Hypothalamus (tissue), 51 donors: ENCODE measurements around the gene RCAN2.
"Not testable (repeated sequence)": the region's sequence is repeated elsewhere in the genome, so short reads cannot be mapped to it uniquely, and the experiment has no call there.

Source experiments
- DNase-seq, 51 donors: peaks; one replicate each; lab custom pipeline; 2025; lab: John Stamatoyannopoulos, UW

The RCAN2 gene

DNA sequence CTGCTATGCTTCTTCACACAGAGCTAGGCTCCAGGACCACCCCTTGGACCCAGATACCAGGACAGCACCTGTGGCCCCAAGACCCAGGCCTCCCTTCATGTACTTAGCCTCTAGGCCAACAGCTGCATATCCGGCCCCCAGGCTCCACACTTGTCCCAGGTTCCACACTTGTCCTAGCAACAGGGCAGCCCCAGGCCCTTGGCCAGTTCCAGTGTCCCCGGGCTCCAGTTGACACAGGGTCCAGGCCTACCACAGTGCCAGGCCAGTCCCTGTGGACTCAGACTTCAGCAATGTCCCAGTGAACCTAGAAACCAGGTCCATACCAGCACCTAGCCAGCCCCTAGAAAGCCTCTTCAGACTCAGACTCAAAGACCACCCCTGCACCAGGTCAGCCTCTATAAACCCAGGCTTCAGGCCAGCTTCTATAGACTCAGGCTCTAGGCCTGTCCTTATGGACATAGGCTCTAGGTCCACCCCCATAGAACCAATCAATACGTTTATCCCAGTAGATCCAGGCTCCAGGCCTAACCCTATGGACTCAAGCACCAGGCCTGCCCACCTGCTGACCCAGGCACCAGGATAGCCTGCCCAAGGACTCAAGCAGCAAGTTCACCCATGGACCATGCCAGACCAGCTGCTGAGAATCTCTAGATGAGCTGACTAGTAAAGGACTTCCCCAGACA is 46.3 kb downstream of the RCAN2 start:
- DNase-seq: no peak

DNA sequence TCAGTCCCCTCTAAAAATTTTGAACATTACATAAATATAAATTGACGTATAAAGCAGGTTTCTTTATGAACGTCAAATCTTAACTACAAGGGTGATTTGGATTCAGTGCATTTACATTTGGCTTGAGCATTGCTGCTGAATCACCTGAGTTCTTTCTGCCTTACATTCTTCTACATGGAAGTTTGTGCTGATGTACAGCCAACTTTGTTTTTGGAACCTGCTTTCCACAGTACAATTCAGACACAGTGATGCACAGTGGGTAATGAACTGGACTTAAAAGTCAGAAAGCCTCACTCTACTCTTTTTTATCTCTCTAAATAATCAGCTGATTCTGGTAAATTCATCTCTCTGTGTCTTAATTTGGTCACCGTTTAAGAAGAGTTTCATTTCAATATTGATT is 47.6 kb downstream of the RCAN2 start:
- no peak for DNase-seq

DNA sequence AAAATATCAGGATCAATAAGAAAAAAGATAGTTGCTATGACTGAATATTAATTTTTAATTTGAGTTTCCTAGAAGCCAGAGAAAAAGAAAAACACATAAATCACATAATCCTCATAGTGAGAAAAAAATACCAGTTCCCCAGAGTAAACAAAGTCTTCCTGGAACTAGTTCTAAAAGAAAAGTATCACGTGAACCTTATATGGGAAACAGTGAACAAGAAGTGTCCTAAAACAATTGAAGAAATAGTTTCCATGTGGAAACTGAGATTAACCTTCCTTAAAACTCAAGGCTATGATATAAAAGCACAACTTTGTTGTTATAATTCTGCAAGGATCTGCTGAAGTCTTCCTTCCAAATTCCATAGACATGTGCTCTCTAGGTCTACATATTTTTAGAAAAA is 50.6 kb downstream of the RCAN2 start:
- DNase-seq: no peak

DNA sequence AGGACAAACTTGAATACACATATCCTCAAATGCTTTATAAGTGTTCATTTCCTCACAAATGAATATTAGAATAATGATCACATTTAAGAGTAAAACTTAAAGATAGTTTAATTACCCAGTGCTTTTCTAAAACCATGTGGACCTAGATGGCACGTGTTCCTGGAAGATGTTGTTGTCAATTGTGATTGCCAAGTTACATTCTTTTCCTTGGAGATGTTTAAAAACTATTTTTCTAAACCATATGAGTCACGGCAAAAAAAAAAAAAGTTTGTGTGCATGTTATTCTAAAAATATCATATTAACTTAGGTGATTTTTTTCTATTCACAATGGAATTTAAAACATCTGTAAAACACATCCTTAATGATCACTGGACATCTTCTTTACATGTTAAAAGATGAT is 51.1 kb downstream of the RCAN2 start:
- no peak for DNase-seq

DNA sequence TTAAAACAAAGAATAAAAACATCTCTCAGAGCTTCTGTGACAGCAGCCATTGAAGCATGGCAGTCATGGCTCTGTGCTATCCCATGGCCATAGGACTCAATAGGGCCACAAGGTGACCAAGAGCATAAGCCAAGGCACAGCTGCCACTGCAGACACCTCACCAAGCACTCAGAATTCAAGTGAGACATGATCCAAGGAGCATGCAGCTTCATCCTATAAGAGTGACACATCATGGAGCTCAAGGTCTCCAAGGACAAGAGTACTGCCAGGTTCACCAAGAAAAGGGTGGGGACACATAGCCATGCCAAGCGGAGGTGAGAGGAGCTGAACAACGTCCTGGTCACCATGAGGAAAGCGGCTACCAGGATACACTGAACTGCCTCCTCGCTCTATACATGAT is 53.0 kb downstream of the RCAN2 start:
- no peak for DNase-seq

DNA sequence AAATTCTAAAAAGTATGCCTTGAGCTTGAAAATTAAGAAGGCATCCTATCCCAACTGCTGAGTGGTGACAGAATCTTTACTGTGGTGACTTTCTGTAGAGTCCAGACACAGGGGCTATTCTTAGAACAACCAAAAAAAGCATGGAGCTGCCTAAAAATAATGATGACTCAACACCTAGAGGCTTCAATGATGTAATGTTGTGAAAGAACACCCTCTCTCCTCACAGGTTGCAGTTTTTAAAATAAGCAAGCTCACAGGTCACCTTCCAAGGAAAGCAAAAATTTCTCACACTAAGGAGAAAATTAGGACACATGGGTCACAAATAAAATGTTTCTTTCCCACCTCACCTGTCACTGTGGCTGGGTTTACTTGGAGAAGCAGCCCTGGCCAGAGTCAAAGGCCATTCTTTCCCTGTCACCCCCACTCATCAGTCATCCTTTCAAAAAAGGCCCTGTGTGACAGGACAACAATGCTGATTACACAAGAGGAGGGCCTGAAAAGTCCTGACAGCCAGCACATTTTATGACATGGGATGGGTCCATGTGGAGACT is 53.5 kb downstream of the RCAN2 start:
- no peak for DNase-seq

DNA sequence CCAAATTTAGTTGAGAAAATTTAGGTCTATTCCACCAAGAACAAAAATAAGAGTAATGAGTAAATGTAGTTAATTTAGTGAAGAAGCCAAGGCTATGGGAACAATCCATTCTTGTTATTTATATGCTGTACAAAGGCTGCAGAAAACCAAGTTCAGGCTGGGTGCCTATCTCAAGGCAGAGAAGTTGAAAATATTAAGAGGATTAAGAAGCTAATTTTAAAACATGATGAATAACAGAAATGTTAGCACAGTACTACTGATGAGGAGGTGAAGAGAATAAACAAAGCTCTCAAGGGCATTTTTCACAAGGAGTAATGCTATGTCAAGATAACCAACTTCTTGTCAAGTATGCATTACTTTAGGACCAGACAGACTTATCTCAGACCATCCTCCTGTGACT is 68.6 kb downstream of the RCAN2 start:
- DNase-seq: no peak

DNA sequence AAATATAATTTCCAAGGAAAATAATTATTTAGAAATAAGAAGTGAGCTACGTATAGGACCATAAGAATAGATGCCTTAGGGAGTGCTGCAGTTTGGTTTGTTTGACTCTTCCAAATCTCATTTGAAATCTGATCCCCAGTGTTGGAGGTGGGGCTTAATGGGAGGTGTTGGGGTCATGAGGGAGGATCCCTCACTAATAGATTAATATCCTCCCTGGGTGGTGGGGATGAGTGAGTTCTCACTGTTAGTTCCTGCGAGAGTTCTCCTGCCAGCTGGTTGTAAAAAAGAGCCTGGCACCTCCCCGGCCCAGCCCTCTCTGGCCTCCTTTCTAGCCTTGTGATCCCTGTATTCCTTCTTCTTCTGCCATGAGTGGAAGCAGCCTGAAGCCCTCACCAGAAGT is 69.3 kb downstream of the RCAN2 start:
- no peak for DNase-seq

DNA sequence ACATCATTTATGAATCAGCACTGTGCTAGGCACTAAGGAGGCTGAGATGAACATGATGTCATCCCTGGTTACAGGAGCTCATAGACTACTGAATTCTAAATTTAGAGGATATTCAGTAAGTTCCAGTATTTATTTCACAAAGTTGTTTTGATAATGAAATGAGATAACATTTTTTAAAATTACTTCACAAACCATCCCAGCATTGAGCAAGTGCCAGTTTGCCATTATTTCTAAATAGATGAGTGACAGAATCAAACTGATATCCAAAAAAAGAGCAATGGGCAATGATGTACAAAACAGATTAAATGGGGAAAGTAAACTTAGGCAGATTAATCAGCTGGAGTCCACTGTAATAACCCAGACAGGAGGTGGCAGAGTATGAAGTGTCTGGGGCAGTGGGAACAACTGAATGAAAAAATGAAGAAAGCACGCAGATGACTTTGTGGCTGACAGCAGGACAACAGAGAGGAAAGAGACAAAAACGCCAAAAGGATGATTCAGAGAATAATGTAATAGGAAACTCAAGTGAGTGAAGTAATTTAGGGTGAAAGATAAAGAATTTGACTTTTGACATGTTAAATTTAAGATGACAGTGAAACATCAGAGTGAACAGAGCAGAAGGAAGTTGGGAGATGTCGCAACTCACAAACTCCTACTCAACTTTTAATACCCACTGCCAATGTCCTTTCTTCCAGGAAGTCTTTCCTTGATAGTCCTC is 70.2 kb downstream of the RCAN2 start:
- no peak for DNase-seq

DNA sequence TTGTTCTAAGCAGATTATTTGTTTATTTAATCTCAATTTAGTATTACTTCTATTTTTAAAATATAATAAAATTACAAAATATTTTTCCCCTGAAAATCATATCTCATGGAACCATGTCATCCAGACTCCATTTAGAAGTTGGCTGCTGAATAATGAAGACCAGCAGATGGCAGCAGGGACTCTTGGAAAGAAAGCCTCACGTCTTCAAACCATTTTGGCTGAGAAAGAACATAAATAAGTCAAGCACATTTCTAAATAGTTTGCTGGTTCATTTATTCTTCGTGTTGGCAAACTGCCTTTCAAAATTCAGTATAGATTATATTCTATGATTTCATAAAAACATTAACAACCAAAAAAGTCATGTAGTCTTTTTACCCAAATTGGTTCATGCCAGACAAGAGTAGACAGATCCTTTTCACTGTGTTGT is 71.7 kb downstream of the RCAN2 start:
- DNase-seq: peak in 32 of 51 donors; percentile 1 to 77 (median 34)

DNA sequence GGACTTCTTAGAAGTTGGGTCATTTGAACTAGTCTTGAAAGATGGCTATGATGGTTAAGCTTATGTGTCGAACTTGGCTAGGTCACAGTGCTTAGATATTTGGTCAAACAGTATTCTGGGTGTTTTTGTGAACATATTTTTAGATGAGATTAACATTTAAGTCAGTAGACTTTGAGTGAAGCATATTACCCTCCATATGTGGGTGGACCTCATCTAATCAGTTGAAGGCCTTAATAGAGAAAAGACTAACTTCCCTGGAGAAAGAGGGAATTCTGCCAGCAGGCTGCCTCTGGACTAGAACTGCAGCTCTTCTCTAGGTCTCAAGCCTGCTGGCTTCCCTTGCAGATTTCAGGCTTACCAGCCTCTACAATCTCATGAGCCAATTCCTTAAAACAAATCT is 76.9 kb downstream of the RCAN2 start:
- DNase-seq: no peak

DNA sequence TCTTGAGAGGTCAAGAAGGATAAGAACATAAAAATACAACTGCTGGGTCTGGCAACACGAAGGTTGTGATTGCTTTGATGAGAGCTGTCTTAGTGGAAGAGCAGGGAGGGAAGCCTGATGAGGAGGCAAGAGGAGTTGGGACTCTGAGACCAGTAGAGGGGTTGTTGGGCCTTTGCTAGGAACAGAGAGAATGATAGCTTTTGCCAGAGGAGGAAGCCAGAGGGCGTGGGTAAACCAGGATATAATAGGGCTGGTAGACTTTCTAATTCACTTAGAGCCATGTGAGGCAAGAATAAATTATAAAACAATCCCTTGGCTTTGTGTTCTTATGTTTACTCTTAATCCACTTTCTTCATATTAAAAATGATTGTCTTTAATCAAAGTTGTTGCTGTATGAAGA is 78.6 kb downstream of the RCAN2 start:
- no peak for DNase-seq

DNA sequence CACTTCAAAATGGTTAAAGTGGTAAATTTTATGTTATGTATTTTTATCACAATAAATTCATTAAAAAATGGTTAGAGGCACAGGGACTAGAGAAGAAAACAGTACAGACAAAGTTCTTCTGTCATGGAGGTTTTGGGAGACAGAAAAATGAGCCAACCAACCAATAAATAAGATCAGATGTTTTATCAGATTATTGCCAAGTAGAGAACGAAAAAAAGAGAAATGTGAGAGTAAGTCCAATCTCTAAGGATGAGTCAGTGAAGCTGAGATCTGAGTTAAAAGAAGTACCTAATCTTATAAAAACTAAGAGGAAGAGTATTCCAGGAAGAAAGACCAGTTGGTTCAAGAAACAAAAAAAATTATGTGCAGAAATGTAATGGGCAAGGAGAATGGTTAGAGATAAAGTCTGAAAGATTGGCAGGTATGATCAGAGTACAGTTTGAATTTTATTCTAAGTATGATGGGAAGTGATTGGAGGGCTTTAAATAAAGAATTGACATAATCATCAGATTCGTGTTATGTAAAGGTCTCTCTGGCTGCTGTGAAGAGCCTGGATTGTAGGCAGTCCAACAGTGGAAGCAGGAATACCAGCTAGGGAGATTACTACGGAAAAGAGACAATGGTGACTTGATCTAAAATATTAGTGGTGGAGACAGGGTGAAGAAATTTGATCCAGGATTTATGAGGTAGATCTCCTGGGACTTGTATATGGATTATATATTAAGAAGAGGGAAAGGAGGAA is 79.6 kb downstream of the RCAN2 start:
- DNase-seq: no peak

DNA sequence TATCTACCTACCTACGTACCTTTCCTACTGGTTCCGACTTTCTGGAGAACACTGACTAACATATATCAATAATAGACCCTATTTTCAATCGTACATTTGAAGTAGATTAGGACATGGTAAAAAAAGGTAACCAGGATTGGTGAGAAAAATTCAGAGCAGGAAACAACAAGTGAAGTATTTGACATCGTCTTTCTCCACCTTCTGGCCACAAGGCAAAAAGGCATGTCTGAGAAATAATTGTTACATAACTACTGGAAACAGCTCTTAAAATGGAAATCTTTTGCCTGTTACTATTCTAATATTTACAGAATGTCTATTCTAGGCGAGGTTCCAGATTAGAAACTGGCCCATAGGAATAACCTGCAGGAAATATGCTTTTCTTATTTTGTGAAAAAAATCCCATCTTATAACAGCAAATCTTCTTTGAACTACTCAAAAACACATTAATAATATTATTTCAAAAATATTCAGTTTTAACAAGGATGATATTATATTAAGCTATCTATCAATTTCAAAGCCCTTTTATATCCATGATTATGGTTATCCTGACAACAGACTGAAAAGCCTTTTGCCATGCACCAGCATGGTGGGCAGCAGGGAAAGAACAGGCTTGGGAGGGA is 80.8 kb downstream of the RCAN2 start:
- peak in 9 of 51 donors; percentile 6 to 78 (median 32) for DNase-seq

DNA sequence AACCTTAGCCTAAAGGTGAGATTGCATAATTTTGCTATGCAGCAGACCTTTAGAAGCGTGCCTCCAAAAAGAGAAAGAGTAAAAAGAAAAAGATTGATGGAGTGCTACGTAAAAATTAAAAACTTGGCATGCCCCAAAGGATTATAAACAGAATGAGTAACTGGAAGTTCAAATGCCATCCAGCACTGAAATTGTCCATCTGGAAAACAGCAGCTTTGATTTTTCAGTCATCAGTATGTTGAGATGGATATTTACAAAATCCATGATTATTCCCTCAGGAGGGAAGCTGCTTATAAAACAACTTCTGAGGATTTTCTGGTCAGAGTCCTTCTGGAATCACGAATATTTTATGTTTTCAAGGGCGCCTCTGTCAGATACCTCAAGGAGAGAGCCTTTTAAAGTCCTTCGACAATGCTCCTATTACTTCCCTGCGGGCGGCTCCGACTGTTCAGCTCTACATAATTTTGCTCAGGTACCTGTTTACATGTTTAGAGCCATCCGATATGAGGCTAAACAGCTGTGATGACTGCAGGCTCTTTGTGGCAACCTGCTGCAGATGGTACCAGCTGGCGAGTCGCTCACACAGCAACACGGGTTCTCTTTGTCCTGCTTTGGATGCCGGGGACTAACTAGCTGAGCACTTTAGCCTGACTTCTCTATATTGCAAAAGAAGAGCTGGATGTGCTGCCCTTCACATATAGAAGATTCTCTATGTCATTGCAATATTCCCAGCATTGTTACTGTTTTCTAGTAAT is 83.3 kb downstream of the RCAN2 start:
- peak in 18 of 51 donors; percentile 7 to 44 (median 24) for DNase-seq

DNA sequence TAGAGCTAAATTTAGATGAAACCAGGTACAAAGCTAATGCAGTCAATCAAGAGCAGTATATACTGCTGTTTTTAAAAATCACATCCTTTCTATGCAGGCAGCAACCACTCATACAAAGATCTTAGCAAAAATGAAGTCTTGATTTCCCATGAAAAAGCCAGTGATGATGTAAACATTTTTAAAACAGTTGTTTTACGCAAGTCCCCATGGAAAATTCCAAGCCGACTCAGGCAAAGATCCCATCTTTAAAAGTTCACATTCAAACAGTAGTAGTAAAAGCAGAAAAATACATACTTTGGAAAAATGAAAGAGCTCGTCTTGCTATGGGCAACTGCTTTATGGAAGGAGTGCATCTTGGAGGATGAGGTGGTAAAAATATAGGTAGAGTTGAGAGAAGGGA is 84.0 kb downstream of the RCAN2 start:
- no peak for DNase-seq

DNA sequence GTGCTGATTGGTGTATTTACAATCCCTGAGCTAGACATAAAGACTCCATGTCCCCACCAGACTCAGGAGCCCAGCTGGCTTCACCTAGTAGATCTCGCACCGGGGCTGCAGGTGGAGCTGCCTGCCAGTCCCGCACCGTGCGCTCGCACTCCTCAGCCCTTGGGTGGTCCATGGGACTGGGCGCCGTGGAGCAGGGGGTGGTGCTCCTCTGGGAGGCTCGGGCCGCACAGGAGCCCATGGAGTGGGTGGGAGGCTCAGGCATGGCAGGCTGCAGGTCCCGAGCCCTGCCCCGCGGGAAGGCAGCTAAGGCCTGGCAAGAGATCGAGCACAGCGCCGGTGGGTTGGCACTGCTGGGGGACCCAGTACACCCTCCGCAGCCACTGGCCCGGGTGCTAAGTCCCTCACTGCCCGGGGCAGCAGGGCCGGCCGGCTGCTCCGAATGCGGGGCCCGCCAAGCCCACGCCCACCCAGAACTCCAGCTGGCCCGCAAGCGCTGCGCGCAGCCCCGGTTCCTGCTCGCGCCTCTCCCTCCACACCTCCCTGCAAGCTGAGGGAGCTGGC is 85.5 kb downstream of the RCAN2 start:
- not testable (repeated sequence) for DNase-seq

DNA sequence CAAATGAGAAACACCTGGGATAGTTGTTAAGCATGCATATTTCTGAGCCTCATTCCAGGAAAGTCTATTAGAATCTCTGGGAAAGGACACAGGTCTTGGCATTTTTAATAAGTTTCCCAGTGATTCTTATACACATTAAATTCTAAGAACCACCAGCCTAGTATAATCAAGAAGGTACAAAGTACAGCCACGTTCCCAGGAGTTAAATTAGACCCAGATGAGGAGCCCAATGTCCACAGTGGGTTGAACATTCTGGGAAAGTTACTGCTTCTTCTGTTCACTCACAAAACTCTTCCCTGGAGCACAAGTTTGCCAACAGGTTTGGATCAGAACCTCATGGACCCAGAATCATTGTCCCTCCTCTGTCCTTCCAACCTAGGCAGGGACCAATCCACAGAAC is 90.4 kb downstream of the RCAN2 start:
- DNase-seq: no peak

DNA sequence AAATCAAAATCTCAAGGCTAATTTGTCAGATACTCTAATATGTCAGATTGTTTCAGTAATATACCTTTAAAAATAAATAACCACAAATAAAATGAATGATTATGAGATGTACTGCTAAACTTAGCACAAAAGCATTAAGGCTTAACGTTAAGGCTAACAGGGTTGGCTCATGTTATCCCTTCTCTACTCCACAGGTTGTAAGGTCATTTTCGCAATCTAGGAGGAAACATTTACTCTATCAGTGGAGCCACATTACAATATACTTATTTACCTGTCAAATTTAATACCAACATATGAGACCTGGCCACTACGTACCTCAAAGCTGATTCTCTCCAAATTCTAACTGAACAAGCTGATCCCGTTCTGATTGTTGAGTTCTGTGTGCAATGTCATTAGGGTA is 95.7 kb downstream of the RCAN2 start:
- DNase-seq: no peak

DNA sequence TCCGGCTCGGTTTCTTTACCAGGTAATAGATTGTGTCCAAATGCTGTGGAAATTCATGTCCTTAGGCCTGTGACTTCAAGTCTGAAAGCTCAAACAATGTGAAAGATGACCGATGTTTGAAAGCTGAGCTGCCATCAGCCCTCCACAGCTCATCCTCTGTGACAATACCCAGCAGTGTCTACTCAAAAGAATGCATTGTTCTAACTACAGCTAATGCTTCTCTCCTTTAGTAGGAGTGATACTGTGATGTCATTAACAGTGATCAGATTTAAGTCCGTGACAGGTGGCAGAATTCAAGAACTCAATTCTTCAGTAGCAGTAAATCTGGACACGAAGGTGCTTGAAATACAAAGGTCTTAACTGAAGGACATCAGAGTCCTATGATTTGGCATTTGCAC is 97.3 kb downstream of the RCAN2 start:
- DNase-seq: peak in 10 of 51 donors; percentile 6 to 56 (median 16)
